NCI-H774 (cell line): ENCODE results near the gene B4GALNT3.
"Not testable (repeated sequence)": the region's sequence is repeated elsewhere in the genome, so short reads cannot be mapped to it uniquely, and the experiment has no call there.

Experiments used
- DNase-seq: peaks from one replicate; lab custom pipeline; 2025; lab: John Stamatoyannopoulos, UW

The B4GALNT3 gene

GRCh38 chr12:575129-575502, 115.4 kb downstream of the B4GALNT3 start:
- DNase-seq, result no peak

- peak; percentile 80 for DNase-seq
Observed at GRCh38 chr12:575948-576614, 116.3 kb downstream of the B4GALNT3 start.

GRCh38 chr12:576615-577110, 116.9 kb downstream of the B4GALNT3 start:
- no peak for DNase-seq

GRCh38 chr12:577994-578747, 118.4 kb downstream of the B4GALNT3 start:
- DNase-seq, result not testable (repeated sequence)

- no peak for DNase-seq
Observed at GRCh38 chr12:578748-579419, 119.1 kb downstream of the B4GALNT3 start.

GRCh38 chr12:579420-580110, 119.8 kb downstream of the B4GALNT3 start:
- no peak for DNase-seq

- no peak for DNase-seq
Observed at GRCh38 chr12:580813-581212, 121.1 kb downstream of the B4GALNT3 start.

- no peak for DNase-seq
Observed at GRCh38 chr12:581321-581720, 121.6 kb downstream of the B4GALNT3 start.

GRCh38 chr12:581746-582145, 122.0 kb downstream of the B4GALNT3 start:
- DNase-seq, result no peak

GRCh38 chr12:583251-583869, 123.6 kb downstream of the B4GALNT3 start:
- no peak for DNase-seq

- DNase-seq, result no peak
Observed at GRCh38 chr12:585062-586061, 125.6 kb downstream of the B4GALNT3 start.

GRCh38 chr12:586318-587071, 126.8 kb downstream of the B4GALNT3 start:
- DNase-seq, result no peak

- DNase-seq, result no peak
Observed at GRCh38 chr12:587132-588023, 127.6 kb downstream of the B4GALNT3 start.

- DNase-seq, result no peak
Observed at GRCh38 chr12:588024-588322, 128.2 kb downstream of the B4GALNT3 start.

GRCh38 chr12:588646-589045, 128.9 kb downstream of the B4GALNT3 start:
- DNase-seq, result no peak

GRCh38 chr12:590206-590750, 130.5 kb downstream of the B4GALNT3 start:
- DNase-seq, result no peak

GRCh38 chr12:591167-592023, 131.7 kb downstream of the B4GALNT3 start:
- no peak for DNase-seq

GRCh38 chr12:592024-592505, 132.3 kb downstream of the B4GALNT3 start:
- DNase-seq, result no peak
